GM21576 (cell line): ENCODE measurements around the gene EDN1.

Experiments
- ATAC-seq: cut with Tn5 transposase; IDR thresholded peaks from one replicate; pipeline ENCODE4 v1.9.1; 2021; ENCODE audit warnings: mild to moderate bottlenecking, moderate library complexity; ENCODE audit not compliant: unreplicated experiment

The EDN1 gene

DNA sequence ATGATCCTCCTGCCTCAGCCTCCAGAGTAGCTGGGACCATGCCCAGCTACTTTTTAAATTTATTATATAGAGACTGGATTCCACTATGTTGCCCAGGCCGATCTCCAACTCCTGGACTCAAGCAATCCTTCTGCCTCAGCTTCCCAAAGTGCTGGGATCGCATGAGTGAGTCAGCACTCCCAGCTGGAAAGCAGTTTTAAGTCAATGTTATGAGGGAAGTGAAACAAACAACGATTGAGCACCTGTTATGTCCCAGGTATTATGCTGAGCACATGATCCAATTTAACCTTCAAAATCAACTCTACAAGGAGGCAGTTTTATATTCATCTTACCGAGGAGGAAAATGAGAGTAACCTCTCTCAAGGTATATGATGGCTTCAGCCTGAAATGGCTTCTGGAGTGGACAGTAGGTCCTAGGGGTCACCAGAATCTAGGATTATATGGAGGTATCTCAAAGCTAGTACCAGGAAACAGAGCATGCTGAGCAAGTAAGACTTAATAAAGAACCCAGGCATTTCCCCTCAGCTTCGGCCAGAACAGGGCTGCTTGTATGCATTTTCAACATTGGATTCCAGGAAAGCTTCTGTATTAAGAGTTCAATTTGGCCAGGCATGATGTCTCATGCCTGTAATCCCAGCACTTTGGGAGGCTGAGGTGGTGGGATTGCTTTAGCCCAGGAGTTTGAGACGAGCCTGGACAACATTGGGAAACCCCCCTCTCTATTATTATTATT, 55.0 kb downstream of the EDN1 start:
- no peak for ATAC-seq

DNA sequence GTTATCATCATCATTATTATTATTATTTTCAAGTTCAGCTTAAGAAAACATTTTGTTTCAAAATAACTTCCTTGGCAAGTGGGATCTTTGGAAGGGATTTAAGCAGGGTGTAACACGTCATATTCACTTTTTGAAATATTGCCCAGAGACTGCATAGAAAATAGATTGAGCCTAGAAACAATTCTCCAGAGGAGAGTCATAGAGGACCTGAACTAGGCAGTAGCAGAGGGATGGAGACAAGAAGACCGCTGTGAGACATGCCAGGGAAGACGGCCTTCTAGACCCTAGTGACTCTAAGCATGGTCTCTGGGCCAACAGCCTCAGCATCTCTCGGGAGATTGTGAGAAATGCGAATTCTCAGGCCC, 55.5 kb downstream of the EDN1 start:
- ATAC-seq: no peak
